GM21619 (cell line): Measurements from ENCODE around the gene FBRS.
"Not testable (repeated sequence)": the region's sequence is repeated elsewhere in the genome, so short reads cannot be mapped to it uniquely, and the experiment has no call there.

ENCODE experiments used
- ATAC-seq: cut with Tn5 transposase; IDR thresholded peaks from one replicate; pipeline ENCODE4 v1.9.1; 2021; ENCODE audit not compliant: unreplicated experiment

The FBRS gene

DNA sequence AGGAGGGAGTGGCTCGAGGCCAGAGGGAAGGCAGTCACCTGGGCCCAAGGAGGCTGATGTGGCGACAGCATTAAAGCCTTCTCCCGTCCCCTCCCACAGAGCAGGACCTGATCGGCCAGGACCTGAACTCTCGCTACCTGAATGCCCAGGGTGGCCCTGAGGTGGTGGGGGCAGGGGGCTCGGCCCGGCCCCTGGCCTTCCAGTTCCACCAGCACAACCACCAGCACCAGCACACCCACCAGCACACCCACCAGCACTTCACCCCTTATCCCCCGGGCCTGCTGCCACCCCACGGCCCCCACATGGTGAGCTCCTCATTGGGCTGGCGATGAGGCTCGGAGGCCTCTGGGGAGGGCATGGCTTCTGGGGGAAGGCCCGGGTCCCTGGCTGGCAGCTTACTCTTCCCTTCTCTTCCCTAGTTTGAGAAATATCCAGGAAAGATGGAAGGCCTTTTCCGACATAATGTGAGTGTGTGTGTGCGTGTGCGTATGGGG is 6.4 kb downstream of the FBRS start:
- ATAC-seq, result no peak

DNA sequence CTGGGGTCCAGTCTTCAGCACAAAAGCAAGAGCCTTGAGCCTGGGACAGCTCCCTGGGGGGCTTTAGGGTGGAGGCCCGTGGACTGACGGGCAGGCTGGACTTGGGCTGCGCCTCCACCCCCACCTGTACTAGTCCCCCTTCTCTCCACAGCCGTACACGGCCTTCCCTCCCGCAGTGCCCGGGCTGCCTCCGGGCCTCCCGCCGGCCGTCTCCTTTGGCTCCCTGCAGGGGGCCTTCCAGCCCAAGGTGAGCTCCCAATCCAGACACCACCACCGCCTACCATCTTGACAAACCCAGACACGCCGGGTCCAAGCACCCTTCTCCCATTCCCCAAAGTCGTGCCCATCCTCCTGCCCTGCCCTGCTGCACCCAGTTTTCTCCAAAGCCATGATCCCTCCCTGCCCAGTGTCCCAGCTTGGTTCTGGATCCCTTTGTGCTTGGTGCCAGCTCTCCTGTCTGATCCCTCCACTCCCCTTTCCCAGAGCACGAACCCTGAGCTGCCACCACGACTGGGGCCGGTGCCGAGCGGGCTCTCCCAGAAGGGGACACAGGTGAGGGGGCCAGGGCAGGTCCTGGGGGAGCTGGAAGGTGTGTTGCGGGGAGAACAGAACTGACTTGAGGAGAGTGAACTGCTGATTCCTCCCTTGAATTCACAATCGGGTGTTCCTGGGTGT is 7.1 kb downstream of the FBRS start:
- ATAC-seq, result no peak

DNA sequence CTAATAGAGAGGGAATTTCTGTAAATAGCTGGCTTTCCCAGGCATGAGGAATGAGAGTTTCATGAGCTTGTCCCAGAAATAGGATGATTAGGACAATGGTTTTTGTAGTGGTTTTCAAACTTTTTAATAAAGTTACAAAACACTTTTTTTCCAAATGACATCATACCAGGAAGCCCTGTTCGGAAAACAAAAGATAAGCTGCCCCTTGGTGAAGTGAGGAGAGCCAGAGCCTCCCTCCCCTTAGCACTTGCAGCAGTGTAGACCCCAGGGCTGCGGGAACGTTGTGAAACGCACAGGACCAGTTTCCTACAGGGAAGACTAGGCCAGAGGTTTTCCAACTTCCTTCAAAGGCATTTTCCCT is 7.6 kb downstream of the FBRS start:
- ATAC-seq, result no peak

DNA sequence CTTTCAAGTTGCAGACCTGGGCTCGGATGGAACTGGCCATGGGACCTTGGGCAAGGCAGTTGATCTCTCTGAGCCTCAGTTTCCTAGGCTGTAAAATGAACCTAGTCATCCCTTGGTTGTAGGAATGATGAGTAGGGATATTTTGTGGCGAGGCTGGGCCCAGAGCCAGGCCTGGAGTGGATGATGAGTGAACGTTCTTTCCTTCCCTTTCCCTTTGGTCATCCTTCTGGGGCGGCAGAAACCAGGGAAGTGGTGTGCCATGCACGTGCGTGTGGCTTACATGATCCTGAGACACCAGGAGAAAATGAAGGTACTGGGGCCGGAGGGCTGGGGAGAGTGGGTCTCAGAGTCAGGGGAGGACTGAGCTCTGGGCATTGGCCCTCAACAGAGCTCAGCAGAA is 8.4 kb downstream of the FBRS start:
- no peak for ATAC-seq

DNA sequence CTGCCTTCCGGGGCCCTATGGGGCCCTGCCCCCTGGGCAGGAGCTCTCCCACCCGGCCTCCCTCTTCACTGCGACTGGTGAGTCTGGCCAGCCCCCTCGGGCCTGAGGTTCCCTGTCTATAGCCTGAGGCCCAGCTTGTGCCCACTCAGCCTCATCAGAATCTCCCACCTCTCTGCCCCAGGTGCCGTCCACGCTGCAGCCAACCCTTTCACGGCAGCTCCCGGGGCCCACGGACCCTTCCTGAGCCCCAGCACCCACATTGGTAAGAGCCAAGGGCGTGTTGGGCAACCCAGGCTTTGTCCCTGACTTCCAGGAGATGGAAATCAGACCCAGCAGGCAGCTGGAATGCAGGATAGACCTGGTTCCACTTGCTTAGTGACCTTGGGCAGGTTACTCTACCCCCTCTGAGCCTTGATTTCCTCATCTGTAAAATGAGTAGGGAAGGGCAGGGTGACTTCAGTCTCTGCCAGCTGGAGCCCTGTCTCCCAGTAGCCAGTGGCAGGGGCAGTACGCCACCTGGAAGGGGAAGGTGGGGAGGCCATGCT is 9.2 kb downstream of the FBRS start:
- no peak for ATAC-seq

DNA sequence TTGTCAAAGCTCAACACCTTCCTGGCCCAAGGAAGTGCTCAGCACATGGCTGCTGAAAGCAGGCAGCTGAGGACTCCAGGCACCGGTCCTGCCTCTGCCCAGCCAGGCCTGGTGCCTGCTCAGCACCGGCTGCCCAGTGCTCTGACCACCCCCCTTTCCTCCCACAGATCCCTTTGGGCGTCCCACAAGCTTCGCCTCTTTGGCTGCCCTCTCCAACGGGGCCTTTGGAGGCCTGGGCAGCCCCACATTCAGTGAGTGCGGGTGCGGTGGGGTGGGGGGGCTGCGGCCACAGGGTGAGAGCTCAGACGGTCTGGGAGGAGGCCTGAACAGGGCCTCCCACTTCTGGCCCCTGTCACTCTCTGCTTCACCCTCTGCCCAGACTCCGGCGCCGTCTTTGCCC is 10.2 kb downstream of the FBRS start:
- ATAC-seq, result no peak

DNA sequence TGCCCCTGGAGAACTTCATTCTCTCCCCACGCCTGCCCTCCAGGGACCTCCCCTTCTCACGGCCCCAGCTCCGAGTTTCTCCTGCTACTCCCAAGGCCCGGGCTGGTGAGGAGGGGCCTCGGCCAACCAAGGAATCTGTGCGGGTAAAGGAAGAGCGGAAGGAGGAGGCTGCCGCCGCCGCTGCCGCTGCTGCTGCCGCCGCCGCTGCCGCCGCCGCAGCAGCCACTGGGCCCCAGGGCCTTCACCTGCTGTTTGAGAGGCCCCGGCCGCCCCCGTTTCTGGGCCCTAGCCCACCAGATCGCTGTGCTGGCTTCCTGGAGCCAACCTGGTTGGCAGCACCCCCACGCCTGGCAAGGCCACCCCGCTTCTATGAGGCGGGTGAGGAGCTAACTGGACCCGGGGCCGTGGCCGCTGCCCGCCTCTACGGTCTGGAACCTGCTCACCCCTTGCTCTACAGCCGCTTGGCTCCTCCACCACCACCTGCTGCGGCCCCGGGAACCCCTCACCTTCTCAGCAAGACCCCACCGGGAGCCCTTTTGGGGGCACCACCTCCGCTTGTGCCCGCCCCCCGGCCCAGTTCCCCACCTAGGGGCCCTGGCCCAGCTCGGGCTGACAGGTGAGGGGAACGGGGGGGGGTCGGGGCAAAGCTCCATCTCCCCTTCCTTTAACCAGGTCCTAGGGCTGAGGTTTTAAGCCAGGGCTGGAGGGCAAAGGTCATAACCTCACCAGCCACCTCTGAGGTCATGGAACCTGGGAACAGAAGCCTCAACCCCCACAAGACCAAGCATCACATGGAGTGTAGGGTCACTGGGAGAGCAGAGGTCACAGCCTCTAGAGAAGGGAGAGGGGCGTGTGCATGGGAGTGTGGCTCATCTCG is 11.0 kb downstream of the FBRS start:
- no peak for ATAC-seq

DNA sequence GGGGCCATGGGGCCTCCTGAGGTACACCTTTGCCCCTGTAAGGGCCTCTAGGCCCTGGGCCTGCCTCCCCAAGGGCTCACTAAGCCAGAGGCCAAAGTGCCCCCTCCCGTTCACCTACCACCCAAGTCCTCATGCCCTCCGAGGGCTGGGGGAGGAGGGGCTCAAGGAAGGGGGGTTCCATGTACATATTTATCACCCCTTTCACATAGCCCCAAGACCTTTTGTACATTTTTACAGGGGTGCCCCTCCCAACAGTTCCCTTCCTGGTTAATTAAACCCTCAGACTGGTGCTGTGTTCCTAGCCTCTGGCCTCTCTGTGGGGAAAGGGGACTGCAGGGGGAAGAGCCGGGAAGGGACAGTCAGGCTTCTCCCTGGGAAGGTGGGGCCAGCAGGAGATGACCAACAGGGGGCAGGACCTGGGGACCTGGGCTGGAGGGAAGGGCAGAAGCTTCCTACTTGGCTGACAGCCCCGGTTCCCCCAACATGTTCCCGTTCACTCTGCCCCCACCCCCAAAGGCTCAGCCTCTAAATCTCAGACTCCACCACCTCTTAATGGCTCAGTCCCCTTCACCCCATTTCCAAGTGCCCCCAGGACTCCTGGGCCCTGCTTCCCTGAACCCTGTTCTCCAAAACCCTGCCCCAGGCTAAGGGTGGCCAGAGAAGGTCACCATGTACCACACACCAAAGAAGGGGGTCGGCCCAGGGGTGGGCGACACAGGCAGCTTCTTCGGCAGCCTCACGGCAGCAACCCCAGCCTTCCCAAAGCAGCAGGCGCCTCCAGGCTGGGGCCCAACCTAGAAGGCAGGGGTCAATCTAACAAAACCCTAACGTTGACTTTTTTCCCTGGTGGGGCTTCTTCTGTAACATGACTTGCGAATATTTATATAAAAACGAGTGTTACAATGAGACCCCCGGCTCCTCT is 11.9 kb downstream of the FBRS start:
- no peak for ATAC-seq

DNA sequence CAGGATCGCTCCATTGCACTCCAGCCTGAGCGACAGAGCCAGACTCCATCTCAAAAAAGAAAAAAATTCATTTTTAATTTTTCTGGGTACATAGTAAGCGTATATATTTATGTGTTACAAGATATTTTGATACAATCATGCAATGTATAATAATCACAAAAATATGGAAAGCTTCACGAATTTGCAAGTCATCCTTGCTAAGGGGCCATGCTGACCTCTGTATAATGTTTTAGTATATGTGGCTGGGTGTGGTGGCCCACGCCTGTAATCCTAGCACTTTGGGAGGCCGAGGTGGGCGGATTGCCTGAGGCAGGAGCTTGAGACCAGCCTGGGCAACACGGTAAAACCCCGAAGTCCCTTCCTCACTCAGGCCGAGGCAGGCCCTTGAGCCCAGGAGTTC is 16.9 kb downstream of the FBRS start:
- no peak for ATAC-seq

DNA sequence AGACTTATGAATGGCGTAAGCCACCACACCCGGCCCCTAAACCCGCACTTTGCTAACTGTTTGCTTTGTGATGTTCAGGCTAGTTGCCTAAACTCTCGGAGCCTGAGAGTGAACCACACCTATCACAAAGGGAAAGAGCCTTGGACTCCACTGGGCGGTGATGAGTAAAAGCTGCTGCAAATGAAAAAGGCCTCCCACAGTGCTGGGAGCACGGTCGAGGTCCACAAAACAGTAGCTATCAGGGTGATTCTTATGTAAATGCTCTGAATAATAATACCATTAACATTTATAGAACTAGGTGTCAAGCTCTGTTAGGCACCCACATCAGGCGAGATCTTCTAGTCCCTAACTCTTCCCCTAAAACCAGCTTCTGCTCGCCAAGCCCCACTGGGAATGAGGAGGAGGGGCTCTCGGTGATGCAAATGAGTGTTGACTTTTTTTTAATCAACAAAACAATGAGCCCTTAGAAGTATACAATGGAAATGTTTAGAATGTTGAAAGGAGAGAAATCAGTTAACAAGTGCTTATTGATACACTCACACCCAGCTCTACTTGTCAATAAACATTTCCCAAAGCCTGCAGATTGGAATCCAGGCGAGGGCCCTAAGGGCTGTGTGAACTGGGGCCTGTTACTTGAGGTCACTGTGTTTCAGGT is 19.8 kb downstream of the FBRS start:
- no peak for ATAC-seq

DNA sequence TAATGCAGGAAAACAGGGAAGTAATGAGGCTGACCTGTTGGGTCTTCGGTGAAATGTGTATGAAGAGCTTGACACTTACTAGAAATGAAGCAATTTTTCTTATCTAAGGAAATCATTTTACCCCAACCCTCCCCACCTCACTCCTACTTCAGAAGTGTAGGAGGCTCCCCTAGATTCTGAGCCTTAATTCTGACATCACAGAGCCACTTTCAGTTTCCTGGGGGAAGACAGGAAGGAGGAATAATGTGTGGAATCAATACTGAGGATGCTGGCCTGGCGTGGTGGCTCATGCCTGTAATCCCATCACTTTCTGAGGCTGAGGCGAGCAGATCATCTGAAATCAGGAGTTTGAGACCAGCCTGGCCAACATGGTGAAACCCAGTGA is 20.3 kb downstream of the FBRS start:
- no peak for ATAC-seq

DNA sequence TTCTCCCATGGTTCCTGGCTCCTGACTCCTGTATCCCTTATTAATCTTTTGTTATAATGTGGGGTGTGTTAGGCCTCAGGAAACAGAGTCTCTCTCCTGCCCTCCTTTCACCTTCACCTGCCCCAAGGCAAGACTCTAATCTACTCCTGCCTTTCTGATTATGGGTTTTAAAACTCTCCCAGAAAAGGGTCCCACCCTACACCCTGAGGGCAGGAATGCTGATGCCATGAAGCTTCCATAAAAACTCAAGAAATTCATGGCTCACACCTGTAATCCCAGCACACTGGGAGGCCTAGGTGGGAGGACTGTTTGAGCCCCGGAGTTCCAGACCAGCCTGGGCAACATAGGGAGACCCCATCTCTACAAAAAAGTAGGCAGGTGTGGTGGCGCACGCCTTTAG is 22.1 kb downstream of the FBRS start:
- ATAC-seq, result no peak

DNA sequence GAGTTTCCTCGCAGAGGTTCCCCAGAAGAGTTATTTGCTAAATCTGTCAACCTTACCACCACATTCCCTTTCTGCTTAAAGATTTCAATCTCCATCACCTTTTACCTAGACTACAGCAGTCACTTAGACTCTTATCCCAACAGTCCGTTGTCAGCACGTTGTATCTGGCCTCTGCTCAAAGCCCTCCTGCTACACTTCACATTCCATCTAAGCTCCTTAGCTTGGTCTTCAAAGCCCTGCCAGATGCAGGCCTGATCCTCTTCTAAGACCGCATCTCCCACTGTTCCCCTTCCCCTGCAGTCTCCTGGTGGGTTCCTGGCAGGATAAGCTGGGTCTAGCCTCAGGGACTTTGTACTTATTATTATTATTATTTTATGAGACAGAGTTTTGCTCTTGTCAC is 30.5 kb downstream of the FBRS start:
- no peak for ATAC-seq

DNA sequence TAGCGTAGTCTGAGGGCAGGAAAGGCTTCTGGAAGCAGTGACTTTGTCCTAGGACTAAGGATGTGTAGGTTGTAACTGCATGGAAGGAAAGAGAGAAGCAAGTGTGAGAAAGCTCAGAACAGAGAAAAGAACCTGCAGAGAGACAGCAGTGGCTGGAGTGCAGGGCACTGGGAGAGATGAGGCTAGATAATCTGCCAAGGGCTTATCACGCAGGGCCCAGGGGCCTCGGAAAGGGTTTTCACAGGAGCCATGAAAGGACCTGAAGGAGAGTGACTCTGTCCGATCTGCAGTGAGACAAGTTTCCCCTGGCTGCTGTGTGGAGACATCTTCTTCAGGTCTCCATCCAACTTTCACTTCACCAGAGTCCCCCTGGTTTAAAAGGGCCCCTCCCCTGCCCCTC is 33.7 kb downstream of the FBRS start:
- ATAC-seq, result no peak

DNA sequence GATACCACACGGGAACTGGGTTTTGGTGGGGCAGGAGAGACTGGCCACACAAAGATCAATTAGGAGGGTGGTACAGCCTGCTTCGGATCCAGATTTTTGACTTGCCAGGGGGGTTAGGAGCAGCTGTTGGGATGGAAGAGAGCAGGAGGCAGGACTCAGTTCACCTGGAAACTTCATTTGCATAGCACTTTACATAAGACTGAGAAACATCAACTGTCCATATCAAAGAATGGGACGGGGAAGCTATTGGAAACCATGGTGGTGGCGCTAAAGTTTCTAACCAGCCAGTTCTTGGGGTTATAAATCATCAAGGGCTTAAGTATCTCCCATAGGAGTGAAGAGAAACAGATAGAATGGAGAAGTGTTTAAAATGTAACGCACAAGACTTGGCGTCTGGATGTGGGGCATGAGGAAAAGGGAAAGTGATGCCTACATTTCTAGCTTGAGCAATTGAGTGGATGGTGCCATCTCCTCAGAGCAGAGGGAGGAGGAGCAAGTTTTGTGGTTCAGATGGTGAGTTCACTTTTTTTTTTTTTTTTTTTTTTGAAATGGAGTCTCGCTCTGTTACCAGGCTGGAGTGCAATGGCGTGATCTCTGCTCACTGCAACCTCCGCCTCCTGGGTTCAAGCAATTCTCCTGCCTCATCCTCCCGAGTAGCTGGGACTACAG is 34.3 kb downstream of the FBRS start:
- no peak for ATAC-seq

DNA sequence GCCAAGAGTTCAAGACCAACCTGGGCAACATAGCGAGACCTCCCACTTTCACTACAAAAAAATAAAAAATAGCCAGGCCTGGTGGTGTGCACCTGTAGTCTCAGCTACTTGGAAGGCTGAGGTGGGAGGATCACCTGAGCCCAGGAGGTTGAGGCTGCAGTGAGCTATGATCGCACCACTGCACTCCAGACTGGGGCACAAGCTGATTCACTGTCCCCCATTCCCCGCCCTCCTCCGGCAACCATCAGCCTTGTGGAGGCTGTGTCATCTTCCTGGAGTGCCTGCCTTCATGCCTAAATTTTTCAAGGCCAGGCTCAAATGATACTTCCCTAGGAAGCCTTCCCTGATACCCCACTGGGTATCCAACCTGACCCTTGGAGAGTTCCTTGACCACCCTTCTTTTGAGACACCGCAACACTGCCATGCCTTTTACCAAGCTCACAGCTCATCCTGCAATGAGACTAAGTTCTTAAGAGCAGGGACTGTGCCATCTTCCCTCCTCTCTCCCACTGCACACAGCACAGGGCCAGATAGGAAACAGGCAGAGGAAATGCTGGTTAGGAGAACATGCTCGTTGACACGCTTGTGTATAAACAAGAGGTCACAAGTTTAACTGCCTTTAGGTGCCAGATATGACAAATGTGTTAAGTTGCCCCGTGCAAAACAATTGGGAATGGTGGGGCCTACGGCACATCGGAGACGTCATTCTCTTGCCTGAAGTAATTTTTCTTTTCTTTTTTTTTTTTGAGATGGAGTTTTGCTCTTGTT is 36.9 kb downstream of the FBRS start:
- ATAC-seq, result no peak

DNA sequence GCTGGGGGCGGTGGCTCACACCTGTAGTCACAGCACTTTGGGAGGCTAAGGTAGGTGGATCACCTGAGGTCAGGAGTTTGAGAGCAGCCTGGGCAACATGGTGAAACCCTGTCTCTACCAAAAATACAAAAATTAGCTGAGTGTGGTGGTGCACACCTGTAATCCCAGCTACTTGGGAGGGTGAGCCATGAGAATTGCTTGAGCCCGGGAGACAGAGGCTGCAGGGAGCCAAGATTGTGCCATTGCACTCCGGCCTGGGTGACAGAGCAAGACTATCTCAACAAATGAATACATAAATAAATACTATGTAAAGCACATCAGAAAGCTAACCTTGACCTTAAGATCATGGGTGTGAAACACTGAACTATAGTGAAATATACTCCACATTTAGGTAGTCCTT is 38.4 kb downstream of the FBRS start:
- ATAC-seq, result not testable (repeated sequence)

DNA sequence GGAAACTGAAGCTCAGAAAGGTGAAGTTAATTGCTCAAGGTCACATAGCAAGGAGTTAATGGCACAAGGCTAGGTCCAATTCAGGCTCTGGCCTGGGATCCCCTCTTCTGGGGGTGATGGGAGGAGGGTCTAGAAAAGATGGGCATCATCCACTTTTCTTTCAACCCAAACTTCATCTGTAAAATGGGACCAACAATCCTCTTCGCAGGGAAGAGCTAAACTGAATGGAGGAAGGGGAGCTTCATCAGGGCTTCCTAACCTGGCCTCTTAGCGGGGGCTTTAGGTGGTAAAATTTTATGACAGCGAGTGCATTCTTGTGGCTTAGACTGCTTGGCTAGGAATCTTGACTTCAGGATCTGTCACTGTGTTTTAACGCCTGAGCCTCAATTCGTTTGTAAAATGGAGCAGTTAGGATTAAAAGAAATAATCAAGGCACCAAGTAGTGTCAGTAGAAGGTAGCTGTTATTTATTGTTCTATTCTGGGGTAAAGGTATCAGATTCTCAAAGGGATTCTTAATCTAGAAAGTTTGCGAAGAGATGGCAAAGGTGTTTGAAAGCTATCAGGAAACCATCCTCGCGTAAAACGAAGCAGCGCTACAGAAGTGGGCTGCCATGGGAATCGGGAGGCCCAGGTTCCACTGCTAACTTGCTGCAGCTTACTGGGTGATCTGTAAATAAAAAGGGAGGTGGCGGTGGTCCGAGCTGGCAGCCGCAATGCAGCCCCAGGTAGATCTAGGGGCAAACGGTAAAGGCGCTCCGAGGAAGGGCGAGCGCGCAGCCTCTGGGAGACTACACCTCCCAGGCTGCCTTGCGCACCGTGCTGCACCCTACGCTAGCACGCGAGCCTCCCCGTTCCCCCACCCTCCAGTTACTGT is 39.3 kb downstream of the FBRS start:
- peak; percentile 83 for ATAC-seq
